Mucosa of rectum (tissue), 2 donors: ENCODE results near the gene TMIE.
"Not testable (repeated sequence)": the region's sequence is repeated elsewhere in the genome, so short reads cannot be mapped to it uniquely, and the experiment has no call there.

Experiments
- H3K27ac ChIP-seq, 2 donors: one replicate each; pipeline ENCODE4 v1.7.0; 2013; ENCODE audit warnings: inconsistent platforms in 2 of 2, low read depth in 2 of 2, low read length in 2 of 2
- H3K27me3 ChIP-seq, 2 donors: one replicate each; pipeline ENCODE4 v1.7.0; 2013; ENCODE audit warnings: low read length in 2 of 2; ENCODE audit not compliant: control insufficient read depth in 2 of 2, insufficient read depth in 2 of 2
- H3K36me3 ChIP-seq, 2 donors: one replicate each; pipeline ENCODE4 v1.7.0; 2013; ENCODE audit warnings: low read length in 2 of 2; ENCODE audit not compliant: control insufficient read depth in 2 of 2, insufficient read depth in 2 of 2
- H3K4me1 ChIP-seq, 2 donors: one replicate each; pipeline ENCODE4 v1.7.0; 2013; ENCODE audit warnings: low read length in 2 of 2, mild to moderate bottlenecking in 1 of 2; ENCODE audit not compliant: control insufficient read depth in 2 of 2, insufficient read depth in 2 of 2
- H3K4me3 ChIP-seq, 2 donors: one replicate each; pipeline ENCODE4 v1.7.0; 2013; ENCODE audit warnings: low read length in 2 of 2
- H3K9ac ChIP-seq, 2 donors: one replicate each; pipeline ENCODE4 v1.7.0; 2013; ENCODE audit warnings: low read length in 2 of 2, low read depth in 1 of 2, mild to moderate bottlenecking in 1 of 2
- H3K9me3 ChIP-seq, 2 donors: one replicate each; pipeline ENCODE4 v1.7.0; 2013; ENCODE audit warnings: low read length in 2 of 2; ENCODE audit not compliant: control insufficient read depth in 2 of 2
- donor health status: healthy.
- donor health status: Normal muscosa, but diverticular disease.

The TMIE gene

GRCh38 chr3:46724424-46724823 is 23.2 kb downstream of the TMIE start:
- Histone ChIP-seq H3K9me3 (no peaks in the 10 kb centered on the region), H3K27me3 (peaks cover 2% of the 10 kb centered on the region in 2 donors), H3K4me3 (no peak overlapping the region), H3K36me3 (no peaks in the 10 kb centered on the region), H3K4me1 (no peaks in the 10 kb centered on the region), H3K27ac (no peak overlapping the region), H3K9ac (no peak overlapping the region)

DNA sequence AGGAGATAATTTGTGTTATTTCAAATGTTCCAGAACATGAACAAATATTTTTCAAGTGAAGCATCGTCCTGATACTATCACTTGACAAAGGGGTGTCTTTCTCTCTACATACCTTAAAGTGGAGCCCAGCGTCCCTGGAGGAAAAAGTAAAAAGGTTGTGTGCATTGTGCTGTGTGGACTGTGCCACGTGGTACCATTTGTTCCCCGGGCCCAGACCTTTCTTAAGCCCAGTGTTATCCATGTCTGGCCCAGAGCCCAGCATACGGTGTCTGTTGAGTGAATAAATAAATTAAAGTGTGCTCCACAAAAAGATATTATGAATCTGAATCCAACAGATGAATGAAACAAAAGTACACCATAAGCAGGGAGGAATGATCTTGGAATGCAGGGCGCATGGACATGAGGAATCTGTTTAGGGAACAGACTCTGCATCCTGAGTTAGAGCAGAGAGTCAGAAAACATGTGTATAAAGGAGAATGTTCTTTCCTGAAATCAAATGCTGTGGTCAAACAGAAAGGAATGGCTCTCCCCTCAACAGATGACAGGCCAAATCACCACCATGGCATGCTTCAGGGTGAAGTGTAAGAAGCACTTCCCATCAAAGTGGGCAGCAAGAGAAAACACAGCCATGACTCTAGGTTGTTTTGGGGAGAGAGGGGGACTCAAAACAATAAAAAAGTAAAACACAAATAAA is 24.6 kb downstream of the TMIE start:
- Histone ChIP-seq H3K36me3 (no peaks in the 10 kb centered on the region), H3K9ac (no peak overlapping the region), H3K4me3 (no peak overlapping the region), H3K27me3 (peaks cover 0 to 2% of the 10 kb centered on the region in 2 donors), H3K9me3 (no peaks in the 10 kb centered on the region), H3K4me1 (no peaks in the 10 kb centered on the region), H3K27ac (no peak overlapping the region)

DNA sequence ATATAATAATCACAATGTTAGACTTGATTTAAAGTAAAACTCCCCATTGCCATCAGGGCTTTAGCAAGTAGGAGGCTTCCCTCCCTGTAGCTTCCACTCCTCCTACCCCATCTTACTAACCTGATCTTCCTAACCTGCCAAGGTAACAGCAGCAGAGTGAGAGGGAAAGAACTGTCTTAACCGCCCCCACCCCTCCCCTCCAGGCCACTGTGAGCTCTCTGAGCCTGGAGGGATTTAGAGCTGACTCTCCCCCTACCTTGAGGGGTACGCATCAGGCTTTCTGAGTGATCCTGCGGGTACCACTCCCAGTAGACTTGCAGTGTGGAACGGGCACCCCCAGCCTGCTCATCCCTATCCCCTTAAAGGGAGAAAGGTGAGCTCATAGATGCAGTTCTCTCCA is 27.8 kb downstream of the TMIE start:
- H3K4me3 ChIP-seq: no peak overlapping the region
- H3K4me1 ChIP-seq: no peaks in the 10 kb centered on the region
- no peaks in the 10 kb centered on the region for H3K36me3 ChIP-seq
- peaks cover 0 to 2% of the 10 kb centered on the region in 2 donors for H3K27me3 ChIP-seq
- H3K9ac ChIP-seq: no peak overlapping the region
- H3K27ac ChIP-seq: no peak overlapping the region
- H3K9me3 ChIP-seq: no peaks in the 10 kb centered on the region

GRCh38 chr3:46730819-46731218 is 29.6 kb downstream of the TMIE start:
- no peak overlapping the region for H3K27ac ChIP-seq
- H3K4me3 ChIP-seq: no peak overlapping the region
- H3K36me3 ChIP-seq: no peaks in the 10 kb centered on the region
- H3K27me3 ChIP-seq: no peaks in the 10 kb centered on the region
- no peaks in the 10 kb centered on the region for H3K9me3 ChIP-seq
- no peak overlapping the region for H3K9ac ChIP-seq
- no peaks in the 10 kb centered on the region for H3K4me1 ChIP-seq

DNA sequence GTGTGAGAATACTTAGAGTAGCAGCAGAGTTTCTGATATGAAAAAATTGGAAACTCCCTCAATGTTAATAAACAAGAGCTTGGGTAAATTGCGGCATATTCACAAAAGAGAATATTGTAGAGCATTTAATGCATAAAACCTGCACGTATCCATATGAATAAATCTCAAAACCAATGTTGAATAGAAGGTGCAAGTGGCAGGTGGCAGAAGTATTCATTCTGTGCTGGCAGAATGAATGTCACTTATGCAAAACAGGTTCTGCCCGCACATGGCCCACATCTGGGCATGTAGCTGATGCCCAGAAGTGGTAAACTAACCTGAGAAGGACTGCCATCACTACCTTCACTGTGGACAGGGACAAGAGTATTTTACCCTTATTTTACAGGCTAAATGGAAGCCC is 30.6 kb downstream of the TMIE start:
- Histone ChIP-seq H3K4me1 (no peaks in the 10 kb centered on the region), H3K27ac (no peak overlapping the region), H3K27me3 (no peaks in the 10 kb centered on the region), H3K9ac (no peak overlapping the region), H3K9me3 (no peaks in the 10 kb centered on the region), H3K36me3 (no peaks in the 10 kb centered on the region), H3K4me3 (no peak overlapping the region)

GRCh38 chr3:46733026-46733800 is 32.0 kb downstream of the TMIE start:
- Histone ChIP-seq H3K4me3 (no peak overlapping the region), H3K9me3 (no peaks in the 10 kb centered on the region), H3K36me3 (no peaks in the 10 kb centered on the region), H3K27me3 (no peaks in the 10 kb centered on the region), H3K9ac (no peak overlapping the region), H3K4me1 (no peaks in the 10 kb centered on the region), H3K27ac (no peak overlapping the region)

- Histone ChIP-seq H3K4me3 (no peak overlapping the region), H3K27ac (no peak overlapping the region), H3K9me3 (no peaks in the 10 kb centered on the region), H3K36me3 (no peaks in the 10 kb centered on the region), H3K9ac (no peak overlapping the region), H3K27me3 (no peaks in the 10 kb centered on the region), H3K4me1 (no peaks in the 10 kb centered on the region)
Measured at GRCh38 chr3:46734773-46735172, 33.6 kb downstream of the TMIE start.

DNA sequence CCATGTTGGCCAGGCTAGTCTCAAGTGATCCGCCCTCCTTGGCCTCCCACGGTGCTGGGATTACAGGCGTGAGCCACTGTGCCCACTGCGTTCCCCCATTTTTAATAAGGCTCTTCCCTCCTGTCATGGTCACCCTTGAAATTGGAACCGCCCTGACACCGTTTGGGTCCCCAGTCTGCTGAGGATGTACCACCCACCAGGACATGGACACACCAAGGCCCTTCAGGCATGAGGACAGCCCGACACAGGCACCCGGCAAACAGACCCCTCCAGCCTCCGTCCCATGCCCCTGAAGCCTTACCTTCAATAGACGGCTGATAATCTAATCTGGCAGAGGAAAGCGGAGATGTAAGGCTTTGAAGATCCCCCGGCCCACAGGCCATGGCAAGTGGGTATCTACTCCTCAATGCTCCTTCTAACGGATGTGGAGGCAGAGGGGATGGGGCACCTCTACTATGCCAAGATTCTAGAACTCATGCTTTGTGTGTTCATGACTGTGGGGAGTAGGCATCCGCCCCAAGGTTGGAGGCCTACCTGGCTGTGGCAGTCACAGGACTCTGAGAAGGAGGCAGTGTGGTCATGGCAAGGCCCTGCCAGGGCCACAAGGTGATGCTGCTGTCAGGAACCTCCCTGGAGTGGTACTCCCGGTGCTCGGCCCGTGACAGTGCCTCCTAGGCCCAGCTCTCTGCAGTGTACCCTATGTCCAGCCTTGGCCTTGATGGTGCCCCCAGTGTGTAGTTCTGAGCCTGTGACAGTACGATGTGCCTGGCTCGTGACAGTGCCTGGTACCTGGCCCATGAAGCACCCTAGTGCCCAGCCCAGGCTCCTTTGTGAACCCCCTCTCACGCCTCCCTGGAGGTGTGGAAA is 35.0 kb downstream of the TMIE start:
- Histone ChIP-seq H3K27ac (no peak overlapping the region), H3K4me3 (no peak overlapping the region)

GRCh38 chr3:46737329-46737731 is 36.1 kb downstream of the TMIE start:
- no peaks in the 10 kb centered on the region for H3K27me3 ChIP-seq
- H3K9me3 ChIP-seq: no peaks in the 10 kb centered on the region
- no peak overlapping the region for H3K9ac ChIP-seq
- H3K36me3 ChIP-seq: no peaks in the 10 kb centered on the region
- no peak overlapping the region for H3K4me3 ChIP-seq
- no peak overlapping the region for H3K27ac ChIP-seq
- no peaks in the 10 kb centered on the region for H3K4me1 ChIP-seq

More for the DNA sequence above, 35.0 kb downstream of the TMIE start:
- Histone ChIP-seq H3K36me3 (no peaks in the 10 kb centered on the region), H3K9ac (no peak overlapping the region), H3K27me3 (no peaks in the 10 kb centered on the region), H3K4me1 (no peaks in the 10 kb centered on the region), H3K9me3 (no peaks in the 10 kb centered on the region)

DNA sequence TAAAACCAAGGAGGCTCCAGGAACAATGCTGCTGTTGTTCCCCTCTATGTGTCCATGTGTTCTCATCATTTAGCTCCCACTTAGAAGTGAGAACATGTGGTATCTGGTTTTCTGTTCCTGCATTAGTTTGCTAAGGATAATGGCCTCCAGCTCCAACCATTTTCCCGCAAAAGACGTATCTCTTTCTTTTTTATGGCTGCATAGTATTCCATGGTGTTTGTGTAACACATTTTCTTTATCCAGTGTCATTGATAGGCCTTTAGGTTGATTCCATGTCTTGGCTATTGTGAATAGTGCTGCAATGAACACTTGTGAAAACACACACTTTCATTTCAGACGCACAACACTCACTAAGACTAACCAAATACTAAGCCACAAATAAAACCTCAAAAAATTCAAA is 38.4 kb downstream of the TMIE start:
- H3K27ac ChIP-seq, H3K9me3 ChIP-seq, H3K27me3 ChIP-seq: not testable (repeated sequence)

More for the DNA sequence above, 38.4 kb downstream of the TMIE start:
- H3K4me3 ChIP-seq, H3K9ac ChIP-seq, H3K36me3 ChIP-seq, H3K4me1 ChIP-seq: not testable (repeated sequence)
